Kidney tubule cell (primary cell): ENCODE data around the gene NFATC3.

ENCODE experiments used
- DNase-seq: peaks from one replicate; pipeline ENCODE4 v3.0.0-alpha.2; 2018; ENCODE audit warnings: low spot score

The NFATC3 gene

DNA sequence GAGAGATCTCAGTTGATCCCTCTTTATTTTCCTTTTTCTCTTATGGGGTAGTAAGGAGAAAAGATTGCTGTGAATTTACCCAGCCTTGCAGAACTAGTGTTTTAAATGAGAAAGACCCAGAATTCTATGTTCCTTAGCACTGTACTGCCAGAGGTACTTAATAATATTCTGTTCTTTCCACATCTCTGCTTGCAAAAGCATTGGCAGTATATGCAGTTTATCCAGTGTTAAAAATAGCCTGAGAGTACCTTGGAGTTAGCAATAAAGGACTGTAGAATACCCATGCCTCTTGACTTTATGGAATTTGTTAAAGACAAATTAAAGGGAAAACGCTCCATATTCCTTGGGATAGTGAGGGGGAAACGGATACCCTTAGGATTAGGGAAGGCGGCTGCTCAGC, 191.1 kb downstream of the NFATC3 start:
- DNase-seq = no peak
